NT2/D1 (cell line): ENCODE measurements around the gene DES.

ENCODE experiments used
- YY1 ChIP-seq: IDR thresholded peaks from 2 replicates; pipeline ENCODE4 v1.6.1; 2011; ENCODE audit not compliant: insufficient read length, insufficient read depth
- ZNF274 ChIP-seq: IDR thresholded peaks from 2 replicates; pipeline ENCODE4 v1.6.1; 2011; ENCODE audit warnings: mild to moderate bottlenecking, low read depth, low read length

DNA sequence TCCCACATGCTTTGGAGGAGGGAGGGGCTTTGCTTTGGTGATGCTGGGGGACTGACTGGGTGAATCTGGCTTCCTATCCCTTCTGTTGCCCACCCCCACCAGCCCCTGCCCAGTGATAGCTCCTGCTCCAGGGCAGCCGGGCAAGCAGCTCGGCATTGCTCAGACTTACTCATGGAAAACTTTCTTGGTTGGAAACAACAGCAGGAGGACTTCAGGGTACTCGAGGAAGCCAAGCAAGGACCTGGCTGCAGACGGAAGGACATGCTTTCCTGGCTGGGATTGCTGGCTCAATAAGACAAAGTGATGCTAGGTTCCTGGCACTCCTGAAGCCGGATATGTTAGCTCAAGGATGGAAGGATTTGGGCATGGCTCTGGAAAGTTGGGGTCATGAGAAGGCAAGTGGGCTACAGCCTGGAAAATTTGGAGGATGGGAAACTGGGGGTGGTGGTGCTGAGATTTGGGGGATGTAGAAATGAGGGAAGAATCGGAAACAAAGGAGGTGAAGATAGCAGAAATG lies 19.6 kb downstream of the DES start:
- TF ChIP-seq YY1 (no peak), ZNF274 (no peak)
